Fibroblast of skin of left quadriceps (primary cell): ENCODE data around the gene SMG9.

Experiments used
- DNase-seq, 2 experiments: peaks; one replicate each; pipeline ENCODE4 v3.0.0-alpha.2; 2013; ENCODE audit warnings: low read depth in 2 of 2

The SMG9 gene

DNA sequence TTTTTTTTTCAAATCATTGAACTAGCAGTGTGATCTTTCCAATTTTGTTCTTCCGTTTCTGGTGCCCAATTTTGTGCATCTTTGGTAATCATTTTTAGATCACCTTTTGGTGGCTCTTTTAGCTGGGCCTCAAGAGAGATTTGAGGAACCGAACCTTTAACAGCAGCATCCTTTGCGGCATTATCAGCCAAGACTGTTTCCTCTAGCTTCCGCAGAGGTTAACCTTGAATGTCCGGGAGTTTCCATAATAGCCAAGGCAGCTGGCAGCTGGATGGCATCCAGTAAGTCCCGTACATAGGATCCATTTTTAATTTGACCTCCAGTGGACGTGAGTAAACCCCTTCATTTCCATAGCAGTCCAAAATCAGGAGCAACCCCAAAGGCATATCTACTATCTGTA lies 29.3 kb downstream of the SMG9 start:
- no peak for DNase-seq

- DNase-seq, result no peak
Observed at GRCh38 chr19:43724896-43725295, 29.9 kb downstream of the SMG9 start.

- no peak for DNase-seq
Observed at GRCh38 chr19:43723588-43723987, 31.2 kb downstream of the SMG9 start.

- no peak for DNase-seq
Observed at GRCh38 chr19:43721469-43722048, 33.2 kb downstream of the SMG9 start.

DNA sequence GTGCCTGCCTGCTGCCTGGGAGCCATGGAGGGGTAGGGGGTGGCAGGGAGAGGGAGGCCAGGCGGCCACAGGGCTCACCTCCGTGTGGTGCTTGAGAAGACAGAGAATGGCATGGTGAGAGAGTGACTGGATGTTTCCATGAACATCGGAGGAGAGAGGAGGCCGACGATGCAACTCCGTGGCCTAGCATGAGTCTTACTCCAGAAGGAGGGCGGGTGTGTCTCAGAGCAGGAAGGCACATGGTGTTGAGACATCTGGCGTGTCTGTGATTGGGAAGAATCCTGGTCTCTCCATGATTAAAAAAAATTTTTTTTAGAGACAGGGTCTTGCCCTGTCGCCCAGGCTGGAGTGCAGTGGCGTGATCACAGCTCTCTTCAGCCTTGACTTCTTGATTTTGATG lies 33.8 kb downstream of the SMG9 start:
- DNase-seq, result no peak

DNA sequence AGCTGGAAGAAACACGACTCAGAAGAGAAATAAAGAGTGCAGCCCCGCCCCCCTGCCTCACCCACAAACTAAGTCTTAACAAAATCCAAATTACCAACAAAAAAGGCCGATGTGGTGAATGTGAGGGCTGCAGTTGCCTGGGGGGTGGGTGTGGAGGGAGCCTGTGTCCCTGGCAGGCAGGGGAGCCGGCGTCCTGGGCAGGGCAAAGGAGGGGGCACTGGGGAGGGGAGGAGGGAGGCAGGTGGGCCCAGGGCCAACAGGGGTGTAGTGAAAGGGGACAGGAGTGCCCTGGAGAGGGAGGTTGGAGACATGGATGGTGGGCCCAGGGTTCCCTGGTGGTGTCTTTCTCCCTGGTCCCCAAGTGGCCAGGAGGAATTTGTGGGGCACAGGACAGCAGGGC lies 34.8 kb downstream of the SMG9 start:
- DNase-seq, result no peak

- no peak for DNase-seq
Observed at GRCh38 chr19:43719378-43719868, 35.3 kb downstream of the SMG9 start.

DNA sequence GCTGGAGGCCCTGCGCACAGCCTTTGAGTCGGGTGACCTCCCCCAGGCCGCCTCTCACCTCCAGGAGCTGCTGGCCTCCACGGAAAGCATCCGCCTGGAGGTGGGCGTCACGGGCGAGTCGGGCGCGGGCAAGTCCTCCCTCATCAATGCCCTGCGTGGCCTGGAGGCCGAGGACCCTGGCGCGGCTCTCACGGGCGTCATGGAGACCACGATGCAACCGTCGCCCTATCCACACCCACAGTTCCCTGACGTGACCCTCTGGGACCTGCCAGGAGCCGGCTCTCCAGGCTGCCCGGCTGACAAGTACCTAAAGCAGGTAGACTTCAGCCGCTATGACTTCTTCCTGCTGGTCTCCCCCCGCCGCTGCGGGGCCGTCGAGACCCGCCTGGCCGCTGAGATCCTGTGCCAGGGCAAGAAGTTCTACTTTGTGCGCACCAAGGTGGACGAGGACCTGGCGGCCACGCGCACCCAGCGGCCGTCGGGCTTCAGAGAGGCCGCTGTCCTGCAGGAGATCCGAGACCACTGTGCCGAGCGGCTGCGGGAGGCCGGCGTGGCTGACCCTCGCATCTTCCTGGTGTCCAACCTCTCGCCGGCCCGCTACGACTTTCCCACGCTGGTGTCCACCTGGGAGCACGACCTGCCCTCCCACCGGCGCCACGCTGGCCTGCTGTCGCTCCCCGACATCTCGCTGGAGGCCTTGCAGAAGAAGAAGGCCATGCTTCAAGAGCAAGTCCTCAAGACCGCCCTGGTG lies 36.0 kb downstream of the SMG9 start:
- no peak for DNase-seq

GRCh38 chr19:43715776-43716175 lies 39.0 kb downstream of the SMG9 start, which contains the start of gene IRGC:
IRGC (plus strand) TSS chr19:43716076; CDS start chr19:43718559, 2,483 bp downstream.
- no peak for DNase-seq

DNA sequence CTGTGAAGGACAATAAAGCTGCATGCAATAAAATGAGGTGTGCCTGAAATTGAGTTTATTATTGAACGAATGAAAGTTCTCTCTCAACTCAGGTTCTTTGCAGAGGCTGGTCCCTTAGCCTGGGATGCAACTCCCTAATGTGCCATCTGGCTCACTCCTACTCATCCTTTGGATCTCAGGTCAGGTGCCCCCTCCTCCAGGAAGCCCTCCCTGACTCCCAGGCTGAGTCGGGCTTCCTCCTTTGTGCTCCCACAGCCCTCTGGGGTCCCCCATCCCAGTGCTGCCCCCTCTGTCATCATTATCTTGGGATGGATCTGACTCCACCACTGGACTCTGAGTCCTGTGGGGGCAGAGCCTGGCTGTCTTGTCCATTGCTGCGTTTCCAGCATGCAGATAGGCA lies 41.6 kb downstream of the SMG9 start:
- DNase-seq, result no peak

- DNase-seq, result no peak
Observed at GRCh38 chr19:43711751-43712355, 42.9 kb downstream of the SMG9 start.

DNA sequence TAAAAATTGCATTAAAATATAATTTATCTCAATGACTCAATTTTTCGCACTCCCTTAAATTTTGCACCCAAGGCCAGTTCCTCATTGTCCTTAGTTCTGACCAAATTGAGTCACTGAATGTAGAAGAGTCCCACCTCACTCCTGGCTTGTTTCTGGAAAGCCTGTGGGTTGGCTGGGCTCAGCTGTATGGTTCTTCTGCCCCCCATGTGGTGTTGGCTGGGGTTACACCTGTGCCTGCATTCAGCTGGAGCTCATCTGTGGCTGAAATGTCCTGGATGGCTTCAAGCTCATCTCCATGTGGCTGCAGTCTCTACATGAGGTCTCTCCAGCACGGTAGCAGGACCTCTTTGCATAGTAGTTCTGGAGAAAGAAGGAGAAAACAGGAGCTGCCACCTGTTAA lies 46.0 kb downstream of the SMG9 start:
- DNase-seq, result no peak

- DNase-seq, result no peak
Observed at GRCh38 chr19:43707158-43707712, 47.5 kb downstream of the SMG9 start.

GRCh38 chr19:43705729-43706128 lies 49.0 kb downstream of the SMG9 start:
- no peak for DNase-seq

DNA sequence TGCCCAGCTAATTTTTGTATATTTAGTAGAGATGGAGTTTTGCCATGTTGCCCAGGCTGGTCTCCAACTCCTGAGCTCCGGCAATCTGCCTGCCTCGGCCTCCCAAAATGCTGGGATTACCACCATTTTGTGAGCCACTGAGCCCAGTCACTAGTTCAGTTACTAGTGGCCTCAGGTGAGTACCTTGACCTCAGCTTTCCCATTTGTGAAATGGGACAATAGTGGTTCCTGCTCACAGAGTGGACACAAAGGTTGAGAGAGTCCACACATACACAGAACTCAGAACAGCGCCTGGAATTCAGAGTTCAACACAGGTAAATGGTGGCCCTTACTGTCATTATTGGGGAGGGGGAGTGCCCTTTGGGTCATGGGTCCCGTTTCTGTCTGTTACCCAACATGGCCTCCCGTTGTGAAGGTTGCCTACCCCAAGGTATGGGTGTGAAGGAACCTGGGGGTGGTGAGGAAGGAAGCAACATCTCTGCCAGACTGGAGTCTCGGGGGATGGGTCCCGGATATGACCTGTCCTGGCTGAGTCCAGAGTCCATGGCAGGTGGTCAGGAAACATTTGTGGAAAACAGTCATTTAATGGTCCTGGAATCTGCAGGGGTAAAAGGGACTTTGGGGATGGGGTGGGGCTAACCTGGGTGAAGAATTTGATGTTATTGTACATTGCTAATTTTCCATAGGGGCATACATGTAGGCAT lies 50.6 kb downstream of the SMG9 start:
- no peak for DNase-seq

- DNase-seq, result peak in 1 of 2 experiments; percentile 37
Observed at GRCh38 chr19:43700395-43701000, 54.3 kb downstream of the SMG9 start.

- no peak for DNase-seq
Observed at GRCh38 chr19:43699506-43700394, 55.0 kb downstream of the SMG9 start.

DNA sequence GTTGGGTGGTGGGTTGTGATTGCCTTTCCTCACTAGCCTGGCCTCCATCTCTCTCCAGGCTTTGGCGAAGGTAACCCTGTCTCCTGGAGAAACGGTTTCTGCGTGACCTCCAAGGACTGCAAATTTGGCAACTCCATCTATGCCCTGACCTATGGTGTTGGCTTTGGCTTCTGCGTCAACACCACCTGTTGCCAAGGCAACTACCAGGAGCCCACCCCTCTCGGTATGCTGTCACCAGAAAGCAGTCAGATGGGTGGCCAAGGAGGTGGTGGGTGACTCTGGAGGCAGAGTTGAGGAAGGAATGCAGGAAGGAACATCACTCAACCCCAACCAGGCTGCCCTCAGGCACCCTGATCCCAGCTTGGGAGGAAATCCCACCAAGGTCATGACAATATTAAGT lies 57.5 kb downstream of the SMG9 start:
- no peak for DNase-seq

- DNase-seq, result no peak
Observed at GRCh38 chr19:43695985-43696704, 58.6 kb downstream of the SMG9 start.

DNA sequence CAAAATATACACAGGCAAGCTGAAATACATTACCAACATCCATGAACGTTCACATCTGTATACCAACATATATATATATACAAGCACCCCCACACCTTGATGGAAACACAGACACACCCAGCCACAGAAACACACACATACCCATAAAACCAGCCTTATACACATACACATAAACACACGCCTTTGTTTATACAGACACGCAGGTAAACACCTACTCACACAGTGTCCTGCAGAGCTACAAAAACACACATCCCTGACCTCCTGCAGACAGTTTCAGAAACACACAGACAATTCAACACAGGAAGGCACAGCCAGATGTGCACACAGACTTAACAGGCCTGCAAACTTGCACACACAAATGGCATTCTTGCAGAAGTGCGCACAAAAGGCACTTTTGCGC lies 60.2 kb downstream of the SMG9 start:
- DNase-seq, result no peak
